HepG2 (cell line): ENCODE measurements around the gene HK2. TPM values are rescaled to one million over a fixed set of nuclear protein-coding genes. Genes with fewer than 3 reads are reported as not detected.
A peak's percentile ranks its signal among the peaks of the same experiment; 100 is the strongest.

ENCODE experiments used
- BCLAF1 ChIP-seq: fragments of 450-650 bp; IDR thresholded peaks from 2 replicates; pipeline ENCODE4 v1.6.1; 2017; ENCODE audit warnings: mild to moderate bottlenecking
- EHMT2 ChIP-seq: fragments of 200-600 bp; sonication (generic); IDR thresholded peaks from 2 replicates; pipeline ENCODE4 v1.7.0; 2017; ENCODE audit warnings: antibody characterized with exemption, low read depth, low read length, borderline replicate concordance
- FOXA3 ChIP-seq: IDR thresholded peaks from 2 replicates; pipeline ENCODE4 v1.6.1; 2016; ENCODE audit warnings: missing genetic modification reagents, missing compliant biosample characterization
- LBX2 ChIP-seq: sonication (generic); formaldehyde crosslinking; IDR thresholded peaks from 2 replicates; pipeline ENCODE4 v1.5.0; 2020; ENCODE audit warnings: missing genetic modification reagents, mild to moderate bottlenecking, borderline replicate concordance
- MAFF ChIP-seq: IDR thresholded peaks from 2 replicates; pipeline ENCODE4 v1.6.1; 2011; ENCODE audit warnings: low read depth, low read length, improper control_type of control experiment
- NAIF1 ChIP-seq: sonication (generic); formaldehyde crosslinking; IDR thresholded peaks from 2 replicates; pipeline ENCODE4 v1.5.0; 2020; ENCODE audit warnings: mild to moderate bottlenecking, missing genetic modification reagents, borderline replicate concordance
- NKX3-1 ChIP-seq: sonication (generic); formaldehyde crosslinking; IDR thresholded peaks from 2 replicates; pipeline ENCODE4 v1.5.0; 2020; ENCODE audit warnings: missing genetic modification reagents
- NR2F6 ChIP-seq, 2 experiments: IDR thresholded peaks; 2 replicates each; pipeline ENCODE4 v1.6.1; 2016; ENCODE audit warnings: antibody characterized with exemption in 1 of 2, mild to moderate bottlenecking in 1 of 2
- REL ChIP-seq: sonication (generic); formaldehyde crosslinking; conservative IDR thresholded peaks from 2 replicates; pipeline ENCODE4 v1.8.0; 2022; ENCODE audit warnings: mild to moderate bottlenecking, missing genetic modification reagents, moderate library complexity
- RFX1 ChIP-seq: fragments of 450-650 bp; IDR thresholded peaks from 2 replicates; pipeline ENCODE4 v1.6.1; 2017
- SAP130 ChIP-seq: IDR thresholded peaks from 2 replicates; pipeline ENCODE4 v1.6.1; 2016; ENCODE audit warnings: low read depth
- STAT5B ChIP-seq: sonication (generic); formaldehyde crosslinking; IDR thresholded peaks from 2 replicates; pipeline ENCODE4 v1.4.0; 2020; ENCODE audit warnings: missing genetic modification reagents
- TEAD3 ChIP-seq: optimal IDR thresholded peaks from 2 replicates; pipeline ENCODE3; 2016; ENCODE audit warnings: borderline replicate concordance
- THRA ChIP-seq: sonication (generic); formaldehyde crosslinking; IDR thresholded peaks from 2 replicates; pipeline ENCODE4 v1.4.0; 2020; ENCODE audit warnings: missing genetic modification reagents, borderline replicate concordance
- XRCC5 ChIP-seq: fragments of 200-400 bp; formaldehyde crosslinking; optimal IDR thresholded peaks from 2 replicates; pipeline ENCODE3; 2017; ENCODE audit warnings: mild to moderate bottlenecking, low read length
- ZBTB33 ChIP-seq: sonication (generic); formaldehyde crosslinking; IDR thresholded peaks from 2 replicates; pipeline ENCODE4 v1.4.0; 2020; ENCODE audit warnings: missing genetic modification reagents
- ZFP36 ChIP-seq: fragments of 150-350 bp; IDR thresholded peaks from 2 replicates; pipeline ENCODE4 v1.6.1; 2018; ENCODE audit warnings: borderline replicate concordance, low read length, low read depth; ENCODE audit not compliant: partially characterized antibody
- ZNF780A ChIP-seq: sonication (generic); formaldehyde crosslinking; IDR thresholded peaks from 2 replicates; pipeline ENCODE4 v1.8.0; 2022; ENCODE audit warnings: mild to moderate bottlenecking, missing genetic modification reagents, moderate library complexity
- ZNF782 ChIP-seq: sonication (generic); formaldehyde crosslinking; IDR thresholded peaks from 2 replicates; pipeline ENCODE4 v1.4.0; 2020; ENCODE audit warnings: missing genetic modification reagents, mild to moderate bottlenecking, borderline replicate concordance
- ZSCAN5A ChIP-seq: sonication (generic); formaldehyde crosslinking; IDR thresholded peaks from 2 replicates; pipeline ENCODE4 v1.8.0; 2022; ENCODE audit warnings: mild to moderate bottlenecking, missing genetic modification reagents, borderline replicate concordance
- polyA plus RNA-seq, 8 experiments: library from polyadenylated mRNA; depleted of rRNA in 3 of 8; stranded (reverse) in 7 of 8; unstranded in 1 of 8; fragments of >200 nt; fragmentation: Illumina TruSeq in 4 of 8; extraction: Trizol in 4 of 8; gene quantifications; 2 replicates each; pipeline versions ENCODE4 v1.2.1 to v1.2.3, GENCODE V29; 2011 to 2016; ENCODE audit warnings: low read depth in 4 of 8, missing spikeins in 1 of 8, mixed read lengths in 1 of 8; ENCODE audit not compliant: insufficient read depth in 1 of 8
- total RNA-seq, 5 experiments: library from RNA; depleted of rRNA; stranded (reverse); fragments of >200 nt; fragmentation: Illumina TruSeq; extraction: Trizol; gene quantifications; 2 replicates each; pipeline ENCODE4 v1.2.3, GENCODE V29; 2016; ENCODE audit warnings: low read depth in 1 of 5

Gene HK2
- total and polyA plus RNA-seq, 2 of the 13 experiments (the other 11 are each of a cell fraction or from before 2014, with no cell fraction given): 13.2 to 101 TPM

GRCh38 chr2:74865770-74866674, 32.1 kb downstream of the HK2 start (continued):
- peak; percentile 42; the same call in 1 of the 2 replicates for TF ChIP-seq FOXA3 (CRISPR knock-in tag)
- no peak for TF ChIP-seq LBX2
- no peak for TF ChIP-seq XRCC5
- TF ChIP-seq RFX1: no peak
- TF ChIP-seq ZBTB33: peak; percentile 97
- TF ChIP-seq STAT5B (CRISPR knock-in tag): no peak
- no peak for TF ChIP-seq ZNF782 (CRISPR knock-in tag)
- no peak for TF ChIP-seq ZFP36
- TF ChIP-seq NAIF1 (CRISPR knock-in tag): no peak
- no peak for TF ChIP-seq NKX3-1
- no peak for TF ChIP-seq MAFF
- TF ChIP-seq NR2F6 (IDR thresholded peaks at IDR 0.05): peak; percentile 86
- peak; percentile 85 for TF ChIP-seq NR2F6 (CRISPR knock-in tag; IDR thresholded peaks at IDR 0.05)
- TF ChIP-seq BCLAF1: no peak
- TF ChIP-seq EHMT2: no peak
- no peak for TF ChIP-seq ZNF780A (CRISPR knock-in tag)
- TF ChIP-seq TEAD3 (CRISPR knock-in tag): peak; percentile 73
- TF ChIP-seq ZSCAN5A (CRISPR knock-in tag): peak; percentile 54; the same call in 1 of the 2 replicates
- TF ChIP-seq REL (CRISPR knock-in tag): no peak
- no peak for TF ChIP-seq THRA (CRISPR knock-in tag)
- TF ChIP-seq SAP130 (CRISPR knock-in tag): peak; percentile 27
